ENCODE measurements around the gene CAPN6. TPM values are rescaled to one million over a fixed set of nuclear protein-coding genes. Genes with fewer than 3 reads are reported as not detected.

The CAPN6 gene
- total RNA-seq (2013; cell fraction: nucleolus; rRNA removed): not detected in 2 replicates
- not detected in 2 replicates for total RNA-seq (2014; rRNA removed)
- total RNA-seq (2014; rRNA removed; fragmentation: Illumina TruSeq; extraction: Trizol): not detected in 2 replicates
- not detected in 2 replicates for total RNA-seq (2021)
- not detected for polyA plus RNA-seq (2011; ENCODE audit: low read depth)
- polyA plus RNA-seq (2011; rRNA removed): not detected in 2 replicates
- not detected in 2 replicates for polyA plus RNA-seq (2011; cell fraction: cytosol; rRNA removed)
- polyA plus RNA-seq (2011; cell fraction: nucleus; rRNA removed): not detected in 2 replicates
- polyA plus RNA-seq (2012): not detected in 2 replicates
- polyA plus RNA-seq (2014; fragmentation: Illumina TruSeq; extraction: Trizol): not detected in 2 replicates
- not detected for polyA plus RNA-seq (2014; fragmentation: Nextera tagmentation; extraction: Ambion mirVana)
- polyA plus RNA-seq (2014; rRNA removed): 0.01 TPM in 1 of 2 replicates, not detected in the other
- not detected for polyA plus RNA-seq (2016; fragmentation: Nextera tagmentation; extraction: Ambion mirVana)
- polyA minus RNA-seq (2011; rRNA and poly(A)+ RNA removed): not detected in 2 replicates
- polyA minus RNA-seq (2011; cell fraction: cytosol; rRNA and poly(A)+ RNA removed): not detected in 2 replicates
- not detected in 2 replicates for polyA minus RNA-seq (2011; cell fraction: nucleus; rRNA and poly(A)+ RNA removed)
- not detected for Bru-seq, nascent RNA
- not detected for BruChase-seq, experiment 1, labeled RNA remaining after a 6-hour chase
- not detected for BruChase-seq, experiment 2, labeled RNA remaining after a 2-hour chase
- long read RNA-seq, experiment 1: 0 reads
- long read RNA-seq, experiment 2: 0 reads

- WGBS (ENCODE audit: insufficient coverage, insufficient replicate concordance, low lambda C conversion rate, missing lambda C conversion rate): 28% methylated on average over 8 of the region's 8 CpGs
- FAIRE-seq (no peak), ATAC-seq (no peak), DNase-seq (ENCODE audit: low read depth, low spot score) (no peak)
- Histone ChIP-seq H4K20me1 (ENCODE audit: control insufficient read depth, insufficient read depth) (no peaks in the 10 kb centered on the region), H3K4me1 (ENCODE audit: control insufficient read depth, insufficient read depth, low read length) (no peaks in the 10 kb centered on the region), H3K9ac (ENCODE audit: control insufficient read depth, insufficient read depth, low read length) (no peak within 1 kb of the TSS), H3K36me3 (ENCODE audit: control insufficient read depth in 2 of 2, insufficient read depth in 2 of 2, low read length in 1 of 2) (no peaks in the 10 kb centered on the region), H3K79me2 (ENCODE audit: control insufficient read depth, insufficient read depth, low read length) (no peaks in the 10 kb centered on the region), H2AFZ (ENCODE audit: control insufficient read depth, low read depth, low read length) (no peak within 1 kb of the TSS), H3K4me3 (no peak within 1 kb of the TSS), H3K9me3 (replicated peaks; ENCODE audit: control insufficient read depth, insufficient read depth, low read length) (no peaks in the 10 kb centered on the region), H3K4me2 (ENCODE audit: control insufficient read depth, insufficient read depth) (no peak within 1 kb of the TSS), H3K27ac (ENCODE audit: control insufficient read depth, insufficient read depth) (no peak within 1 kb of the TSS), H3K27me3 (replicated peaks in 1 of 2; ENCODE audit: control insufficient read depth in 2 of 2, insufficient read depth in 2 of 2, low read length in 1 of 2) (no peaks in the 10 kb centered on the region; a peak in 1 of 4 replicates)
- BruUV-seq (replicated peaks): no TSS peak
- SMC1A ChIA-PET (ENCODE audit: uncharacterized antibody, unreplicated experiment): no interaction called here
- in situ Hi-C loops (cut with MboI): no loop called here
- intact Hi-C loops (cut with micrococcal nuclease; ENCODE audit: unreplicated experiment): no loop called here
- CTCF ChIA-PET: no interaction called here
- TF ChIP-seq YBX1 (IDR thresholded peaks at IDR 0.05) (no peak), CHD2 (IDR thresholded peaks at IDR 0.05; ENCODE audit: borderline replicate concordance, low read depth, low read length) (no peak), CREM (IDR thresholded peaks at IDR 0.05; ENCODE audit: low read depth) (no peak), NBN (IDR thresholded peaks at IDR 0.05) (no peak), NR2F1 (conservative IDR thresholded peaks at IDR 0.05) (no peak), MAX (IDR thresholded peaks at IDR 0.05; ENCODE audit: low read depth, low read length) (no peak), HDAC6 (IDR thresholded peaks at IDR 0.05; ENCODE audit: unreplicated experiment) (no peak), DPF2 (IDR thresholded peaks at IDR 0.05) (no peak), ZBTB33 (IDR thresholded peaks at IDR 0.05) (no peak), MXI1 (IDR thresholded peaks at IDR 0.05; ENCODE audit: low read depth, low read length) (no peak), ZNF207 (IDR thresholded peaks at IDR 0.05; ENCODE audit: borderline replicate concordance) (no peak), CEBPZ (IDR thresholded peaks at IDR 0.05; ENCODE audit: low read depth, low read length) (no peak), ZNF384 (IDR thresholded peaks at IDR 0.05; ENCODE audit: borderline replicate concordance, low read depth, low read length) (no peak), KLF5 (IDR thresholded peaks at IDR 0.05; ENCODE audit: partially characterized antibody) (no peak), SUPT20H (IDR thresholded peaks at IDR 0.05; ENCODE audit: borderline replicate concordance, control insufficient read depth, low read depth, low read length) (no peak), SMC3 (IDR thresholded peaks at IDR 0.05; ENCODE audit: borderline replicate concordance, low read length) (no peak)
- POLR2A ChIA-PET: no interaction called here
- RAD21 ChIA-PET (ENCODE audit: unreplicated experiment): no interaction called here
These were observed at the start of gene CAPN6 for GRCh38 chrX:111270339-111270738. Gene CAPN6 (minus strand): TSS chrX:111270483. CDS start chrX:111263936, 6,547 bp downstream.
